ENCODE results near the gene APOC3.

Gene APOC3

DNA sequence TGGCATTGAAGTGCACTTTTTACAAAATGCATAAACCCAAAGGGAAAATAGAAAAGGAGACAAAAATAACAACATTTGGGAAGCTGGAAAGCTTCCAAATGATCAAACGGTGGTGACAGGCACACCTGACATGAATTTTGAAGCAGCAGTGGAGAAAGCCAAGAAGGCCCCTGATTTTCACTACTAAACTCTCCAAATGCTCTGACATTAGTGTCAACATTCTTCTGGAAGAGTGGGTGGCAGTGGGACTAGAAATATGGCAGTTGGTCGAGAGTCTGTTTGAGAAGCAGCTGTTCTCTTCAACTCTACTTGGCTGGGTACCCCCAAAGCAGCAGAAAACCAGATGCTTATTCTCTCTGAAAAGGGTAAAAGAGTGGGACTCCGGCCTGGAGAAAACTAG lies 25.7 kb upstream of the APOC3 start:
- no peak for DNase-seq (ENCODE audit: low read depth)

DNA sequence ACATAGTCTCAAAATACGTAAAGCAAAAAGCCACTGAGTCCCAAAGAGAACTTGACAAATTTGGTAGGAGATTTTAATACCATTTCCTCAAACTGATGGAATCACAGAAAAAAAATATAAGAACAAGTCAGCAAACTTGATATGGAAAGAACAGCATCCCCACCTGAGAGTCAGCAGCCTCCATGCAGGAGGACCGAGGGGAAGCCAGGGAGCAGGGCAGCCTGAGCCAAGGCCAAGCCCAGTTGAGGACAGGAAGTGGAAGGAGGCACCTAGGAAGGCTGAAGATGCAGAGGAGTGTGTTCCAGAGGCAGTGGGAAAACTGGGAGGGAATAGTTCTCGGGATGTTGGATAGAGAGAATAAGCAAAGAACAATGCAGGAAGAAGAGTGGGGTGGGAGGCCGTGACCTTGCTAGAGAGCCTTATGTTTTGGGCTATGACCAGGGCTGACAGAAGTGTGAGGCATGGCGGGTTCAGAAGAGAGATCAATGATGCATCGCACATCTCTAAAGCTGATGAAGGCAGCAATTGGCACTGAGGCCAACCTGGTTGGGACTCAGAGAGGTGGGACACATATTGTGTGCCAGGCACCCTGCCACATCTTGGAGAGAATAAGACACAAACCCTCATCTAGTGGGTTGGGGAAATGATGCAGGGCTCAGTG lies 22.0 kb upstream of the APOC3 start:
- no peak for DNase-seq (ENCODE audit: low read depth)

DNA sequence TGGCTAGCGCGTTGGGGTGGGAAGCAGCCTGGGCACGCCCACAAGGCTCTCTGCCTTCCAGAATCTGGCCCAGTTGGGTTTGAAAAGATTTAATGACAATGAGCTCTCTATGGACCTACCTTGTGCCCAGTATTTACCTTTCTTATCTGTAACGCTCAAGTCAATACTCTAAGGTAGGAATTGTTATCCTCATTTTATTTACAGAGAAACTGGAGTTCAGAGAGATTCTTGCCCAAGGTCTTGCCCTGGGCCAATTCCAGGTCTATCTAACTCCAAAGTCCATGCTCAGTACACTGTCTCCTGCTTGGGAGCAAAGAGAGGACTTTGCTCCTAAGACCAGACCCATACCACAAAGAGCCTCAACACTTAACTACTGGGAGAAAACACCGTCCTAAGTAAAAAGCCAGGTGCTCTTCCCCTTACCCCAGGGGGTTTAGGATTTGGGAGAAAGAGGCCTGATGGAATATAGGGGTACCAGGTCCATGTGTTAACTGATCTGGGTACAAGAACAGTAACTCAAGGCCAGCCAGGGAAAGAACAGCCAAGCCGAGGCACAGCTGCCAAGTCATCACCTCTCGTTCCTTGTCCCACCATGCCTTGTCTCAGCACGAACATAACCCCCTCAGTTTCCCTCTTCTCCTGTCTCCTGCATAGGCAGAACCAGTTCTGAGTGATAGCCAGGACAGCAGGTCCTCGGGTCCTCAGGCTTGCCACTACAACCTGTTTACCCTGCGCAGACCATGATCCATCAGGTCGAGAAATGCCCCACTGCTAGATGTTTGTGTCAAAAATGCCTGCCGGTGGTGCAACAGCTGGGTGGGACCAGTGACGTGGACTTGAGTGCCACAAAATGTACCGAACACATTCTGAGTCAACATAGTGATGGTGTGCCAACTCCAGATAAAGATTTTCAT lies 21.2 kb upstream of the APOC3 start:
- DNase-seq (ENCODE audit: low read depth), result no peak

DNA sequence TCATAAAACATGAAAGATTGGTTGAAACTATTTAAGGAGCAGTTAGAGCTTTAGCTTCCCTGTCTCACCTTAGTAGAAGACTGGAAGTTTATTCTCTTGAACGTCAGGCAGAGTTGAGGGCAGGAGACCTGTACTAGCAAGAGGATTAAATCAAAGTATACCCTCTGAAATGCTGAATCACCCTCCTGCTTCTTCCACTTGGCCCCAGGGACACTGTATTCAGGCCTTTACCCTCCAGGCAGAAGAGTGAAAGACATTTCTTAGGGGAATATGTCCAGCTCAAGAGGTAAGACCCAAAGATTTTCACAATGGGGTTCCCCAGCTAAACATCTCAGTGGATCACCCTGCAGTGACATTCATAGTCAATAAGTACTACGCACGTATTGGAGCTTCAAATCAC lies 18.5 kb upstream of the APOC3 start:
- DNase-seq (ENCODE audit: low read depth), result no peak

DNA sequence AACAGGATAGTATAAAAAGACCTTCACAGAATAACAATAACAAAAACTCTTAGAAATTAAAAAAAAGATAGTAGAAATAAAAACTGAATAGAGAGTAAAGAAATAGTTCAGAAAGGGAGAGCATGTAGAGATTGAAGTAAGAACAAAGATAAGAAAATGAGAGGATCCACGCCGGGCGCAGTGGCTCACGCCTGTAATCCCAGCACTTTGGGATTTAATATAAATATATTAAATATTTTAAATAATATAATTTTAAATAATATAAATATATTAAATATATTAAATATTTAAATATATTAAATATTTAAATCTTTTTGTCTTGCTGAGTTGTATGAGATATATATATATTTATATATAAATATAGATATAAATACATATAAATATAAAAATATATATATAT lies 17.6 kb upstream of the APOC3 start:
- DNase-seq (ENCODE audit: low read depth), result no peak

DNA sequence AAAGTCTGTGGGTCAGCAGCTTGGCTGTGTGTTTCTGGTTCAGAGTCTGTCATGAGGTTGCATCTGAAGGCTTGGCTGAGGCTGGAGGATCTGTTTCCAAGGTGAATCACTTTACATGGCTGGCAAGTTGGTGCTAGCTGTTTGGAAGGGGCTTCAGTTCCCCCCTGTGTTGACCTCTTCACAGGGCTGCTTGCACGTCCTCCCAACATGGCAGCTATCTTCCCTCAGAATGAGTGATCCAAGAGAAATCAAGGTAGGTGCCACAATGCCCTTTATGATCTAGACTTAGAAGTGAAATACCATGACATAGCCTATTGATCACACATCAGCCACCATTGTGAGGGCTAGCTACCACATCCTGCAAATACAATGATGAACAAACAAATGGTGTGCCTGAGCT lies 16.5 kb upstream of the APOC3 start:
- no peak for DNase-seq (ENCODE audit: low read depth)

DNA sequence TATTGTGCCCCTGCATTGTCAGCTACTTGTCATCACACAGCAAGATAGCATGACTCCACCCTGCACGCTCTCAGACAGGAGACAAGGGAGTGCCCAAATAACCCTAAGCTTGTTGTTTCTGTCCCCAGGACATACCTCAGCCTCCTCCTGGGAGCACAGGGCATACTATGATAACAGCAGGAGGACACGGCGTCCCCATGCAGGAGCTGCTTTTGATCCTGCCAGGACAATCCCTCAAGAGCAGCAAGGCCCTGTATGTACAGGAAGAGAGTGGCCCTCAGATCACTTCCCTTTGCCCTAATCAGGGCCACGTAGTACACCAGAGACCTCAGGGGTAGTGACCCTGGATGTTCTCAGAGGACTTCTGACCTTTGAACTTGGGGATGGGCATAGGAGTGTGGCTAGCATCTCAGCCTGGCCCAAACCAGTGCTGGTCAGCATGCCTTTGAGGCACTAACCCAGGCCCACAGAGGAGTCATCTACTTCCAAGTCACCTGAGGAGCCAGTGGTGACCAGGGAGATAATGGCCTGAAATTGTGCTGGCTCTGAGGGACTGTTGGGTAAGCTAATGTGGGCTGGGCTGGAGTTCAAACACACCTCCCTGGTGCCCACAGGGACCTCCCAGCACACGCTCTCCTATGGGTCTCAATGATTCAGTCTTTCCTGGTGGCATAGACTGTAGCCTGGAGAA lies 15.8 kb upstream of the APOC3 start:
- no peak for DNase-seq (ENCODE audit: low read depth)

DNA sequence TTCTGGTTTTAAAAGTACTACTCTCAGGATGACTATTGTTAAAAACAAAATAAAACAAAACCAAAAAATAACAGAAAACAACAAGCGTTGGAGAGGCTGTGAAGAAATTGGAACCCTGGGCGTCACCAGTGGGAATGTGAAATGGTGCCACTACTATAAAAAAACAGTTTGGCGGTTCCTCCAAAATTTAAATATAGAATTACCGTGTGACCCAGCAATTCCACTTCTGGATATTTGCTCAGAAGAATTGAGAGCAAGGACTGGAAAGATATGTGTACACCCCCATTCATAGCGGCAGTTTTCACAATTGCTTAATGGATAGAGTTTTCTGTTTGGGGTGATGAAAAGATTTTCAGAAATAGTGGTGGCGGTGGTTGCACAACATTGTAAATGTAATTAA lies 15.2 kb upstream of the APOC3 start:
- DNase-seq (ENCODE audit: low read depth), result no peak

DNA sequence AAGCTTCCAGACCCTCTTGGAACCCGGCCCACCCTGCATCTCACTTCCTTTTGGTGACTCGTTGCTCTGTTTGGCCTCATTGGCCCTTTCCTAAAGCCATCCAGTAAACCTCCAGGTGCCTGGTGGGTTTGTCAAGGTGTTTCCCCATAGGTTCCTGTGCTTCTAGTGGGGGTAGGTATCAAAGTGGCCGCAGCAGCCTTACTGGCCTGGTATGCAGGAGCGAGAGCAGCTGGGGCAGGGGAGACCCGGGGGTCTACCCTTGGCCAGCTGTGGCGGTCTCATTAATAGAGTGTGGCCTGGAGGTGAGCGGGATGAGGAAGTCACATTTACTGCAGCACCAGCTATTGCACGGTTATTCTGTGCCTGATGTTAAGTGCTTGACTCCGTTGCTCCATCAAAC lies 10.7 kb upstream of the APOC3 start:
- DNase-seq (ENCODE audit: low read depth), result no peak

DNA sequence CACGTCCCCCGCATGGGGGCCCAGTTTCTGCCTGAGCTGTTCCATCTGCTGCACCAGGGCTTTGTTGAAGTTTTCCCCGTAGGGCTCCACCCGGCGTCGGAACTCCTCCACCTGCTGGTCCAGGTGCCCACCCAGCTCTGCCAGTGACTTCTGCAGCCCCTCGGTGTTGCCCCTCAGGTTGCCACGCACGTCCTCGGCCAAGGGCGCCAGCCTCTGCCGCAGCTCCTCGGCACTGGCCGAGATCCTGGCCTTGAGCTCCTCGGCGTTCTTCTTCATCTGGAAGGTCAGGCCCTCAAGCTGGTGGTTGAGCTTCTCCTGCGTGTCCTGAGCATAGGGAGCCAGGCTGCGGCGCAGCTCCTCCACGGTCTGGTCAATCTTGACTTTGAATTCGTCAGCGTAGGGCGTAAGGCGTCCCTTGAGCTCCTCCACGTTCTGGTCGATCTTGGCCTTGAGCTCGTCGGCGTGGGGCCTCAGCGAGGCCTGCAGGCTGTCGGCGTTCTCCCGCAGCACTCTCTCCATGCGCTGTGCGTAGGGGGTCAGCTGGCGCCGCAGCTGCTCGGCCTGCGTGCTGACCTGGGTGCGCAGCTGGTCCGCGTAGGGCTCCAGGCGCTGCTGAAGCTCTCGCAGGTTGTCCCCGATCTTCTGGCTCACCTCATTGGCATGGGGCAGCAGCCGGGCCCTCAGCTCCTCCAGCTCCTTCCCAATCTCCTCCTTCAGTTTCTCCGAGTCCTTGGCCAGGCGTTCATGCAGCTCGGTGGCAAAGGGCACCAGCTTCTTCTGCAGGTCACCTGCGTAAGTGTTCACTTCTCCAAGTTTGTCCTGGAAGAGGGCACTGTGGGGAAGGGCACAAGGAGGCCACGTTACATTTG lies 8.4 kb upstream of the APOC3 start:
- no peak for DNase-seq (ENCODE audit: low read depth)

DNA sequence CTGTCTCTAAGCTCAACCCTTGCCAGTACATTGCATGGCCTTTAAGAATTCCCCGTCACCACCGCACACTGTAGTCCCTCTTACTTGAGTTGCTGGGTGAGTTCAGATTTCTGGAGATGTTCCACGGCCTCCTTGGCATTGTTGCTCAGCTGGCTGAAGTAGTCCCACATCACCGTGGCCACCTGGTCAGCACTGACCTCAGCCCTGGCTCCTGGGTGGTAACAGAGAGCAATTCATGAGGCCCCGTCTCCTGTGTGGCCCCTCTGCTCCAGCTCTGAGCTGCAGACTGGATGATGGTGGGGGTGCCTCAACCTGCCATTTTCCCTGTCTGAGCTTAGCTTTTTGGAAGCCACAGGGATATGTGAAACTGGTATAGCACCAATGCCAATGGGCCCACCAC lies 7.1 kb upstream of the APOC3 start:
- DNase-seq (ENCODE audit: low read depth), result no peak

DNA sequence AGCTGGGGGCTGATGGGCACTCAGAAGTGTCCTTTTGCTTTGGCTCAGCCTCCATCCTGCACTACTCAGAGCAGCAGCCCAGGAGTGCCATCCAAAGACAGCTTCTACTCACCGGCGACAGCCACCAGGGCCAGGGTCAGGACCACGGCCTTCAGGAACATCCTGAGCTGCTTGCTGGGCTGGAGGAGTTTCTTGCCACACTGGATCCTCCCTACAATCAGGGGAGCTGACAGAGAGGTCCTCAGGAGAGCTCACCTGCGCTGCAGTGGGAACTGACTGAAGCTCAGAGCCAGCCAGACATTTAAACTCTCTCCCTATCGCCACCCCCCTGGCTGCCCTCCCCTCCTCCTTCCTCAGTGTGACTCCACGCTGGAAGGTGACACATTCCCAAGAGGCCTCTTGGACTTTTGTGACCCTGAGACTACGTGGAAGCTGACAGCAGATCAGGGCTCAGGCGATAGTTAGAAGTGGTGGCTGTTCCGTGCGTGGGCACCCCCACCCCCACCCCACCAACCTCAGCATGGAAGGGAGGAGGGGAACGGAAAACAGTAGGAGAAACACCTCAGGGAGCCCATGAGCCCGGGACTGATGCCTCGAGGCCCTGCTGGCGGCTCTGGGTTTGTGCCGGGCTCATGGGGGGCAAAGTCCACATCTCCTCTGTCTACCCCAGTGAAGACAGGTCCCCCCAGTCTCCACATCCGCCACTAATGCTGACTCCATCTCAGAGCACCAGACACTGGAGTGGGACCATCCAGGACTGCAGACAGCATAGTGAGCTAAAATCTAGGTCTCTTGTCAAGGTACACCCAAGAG lies 6.5 kb upstream of the APOC3 start, which contains the start of gene APOA4:
Gene APOA4 (minus strand): TSS at position 274 of the 813 bp plus-strand sequence. CDS start 113 bp downstream, at position 161.
- no peak for DNase-seq (ENCODE audit: low read depth)

DNA sequence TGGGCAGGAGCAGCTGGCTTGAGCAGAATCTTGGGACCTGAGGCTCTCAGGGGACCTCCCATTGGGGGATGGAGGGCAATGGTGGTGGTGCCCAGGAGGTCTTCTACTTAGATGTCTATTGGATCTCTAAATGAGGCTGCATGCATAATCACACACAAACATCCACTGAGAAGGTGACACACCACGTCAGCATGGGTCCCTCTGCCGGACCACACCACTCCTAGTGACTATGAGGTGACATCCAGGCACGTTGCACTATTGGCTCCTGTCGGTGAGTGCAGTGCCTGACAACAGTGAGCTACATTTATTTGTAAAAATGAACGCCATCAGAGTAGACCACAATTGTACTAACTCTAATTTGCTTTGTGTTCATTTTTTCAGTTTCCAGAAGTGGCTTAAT lies 4.3 kb upstream of the APOC3 start:
- DNase-seq (ENCODE audit: low read depth), result no peak

DNA sequence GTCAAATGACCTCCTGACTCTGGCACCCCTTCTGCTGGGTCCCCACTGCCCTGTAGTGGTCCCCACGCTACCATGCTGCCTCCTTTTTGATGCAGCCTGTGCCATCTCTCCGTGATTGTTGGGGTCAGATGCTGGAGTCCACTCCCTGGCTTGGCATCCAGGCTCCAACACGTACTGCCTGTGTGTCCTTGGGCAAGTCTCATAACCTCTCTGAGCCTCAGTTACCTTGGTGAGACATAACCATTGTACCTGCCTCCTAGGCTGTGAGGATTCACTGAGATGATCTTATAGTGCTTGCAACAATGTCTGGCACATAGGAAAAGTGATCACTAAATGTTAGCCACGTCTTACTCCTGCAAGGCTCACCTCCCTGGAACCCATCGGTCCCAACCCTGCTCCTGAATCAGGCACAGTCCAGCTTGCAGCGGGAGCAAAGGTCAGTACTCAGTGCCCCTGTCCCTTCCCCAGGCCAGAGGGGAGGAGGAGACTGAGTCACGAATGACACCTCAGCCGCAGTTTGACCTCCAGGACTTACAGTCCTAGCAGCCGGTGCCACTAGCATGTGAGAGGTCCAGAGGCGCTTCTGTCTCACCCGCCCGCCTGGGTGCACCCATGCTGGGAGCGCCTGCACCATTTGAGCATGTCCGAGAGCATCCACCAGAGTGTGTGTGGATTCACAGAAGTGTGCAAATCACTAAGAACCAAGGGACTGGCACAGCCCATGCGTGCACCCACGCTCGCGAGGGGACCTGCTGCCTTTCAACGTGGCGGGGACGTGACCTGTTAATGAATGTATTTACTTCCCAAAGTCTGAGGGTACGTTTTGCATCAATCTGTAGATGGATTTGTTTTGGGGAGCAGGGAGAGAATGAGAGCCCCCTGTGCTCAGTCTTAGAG lies 3.6 kb upstream of the APOC3 start:
- DNase-seq (ENCODE audit: low read depth), result no peak

DNA sequence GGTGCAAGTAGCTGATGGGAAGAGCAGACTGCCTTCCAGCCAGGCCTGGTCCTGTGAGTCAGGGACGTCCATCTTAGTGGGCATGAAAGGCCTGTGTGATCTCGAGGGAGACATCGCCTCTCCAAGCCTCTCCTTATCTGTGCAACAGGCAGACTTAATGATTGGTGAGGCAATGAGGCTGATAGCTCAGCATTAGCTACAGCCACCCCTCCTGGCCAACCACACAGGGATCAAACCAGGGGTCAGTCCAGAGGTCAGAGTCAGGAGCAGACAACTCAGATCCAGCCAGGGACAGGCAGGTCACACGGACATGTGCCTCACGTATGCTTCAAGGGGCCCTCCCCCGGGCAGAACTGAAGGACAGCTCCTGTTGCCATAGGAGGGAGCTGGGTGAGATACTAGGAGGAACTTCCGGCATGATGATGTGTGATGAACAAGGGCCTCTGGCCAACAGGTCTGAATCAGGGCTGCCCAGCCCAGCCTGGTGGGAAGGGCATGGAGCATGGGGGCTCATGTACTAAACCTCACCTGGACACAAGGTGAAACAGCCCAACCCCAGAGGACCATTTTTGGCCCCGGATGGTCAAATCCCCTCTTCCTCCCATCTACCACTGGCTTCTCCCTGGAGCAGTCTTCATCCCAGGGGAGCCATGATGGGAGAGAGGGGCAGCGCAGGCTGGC lies 2.8 kb upstream of the APOC3 start:
- no peak for DNase-seq (ENCODE audit: low read depth)

DNA sequence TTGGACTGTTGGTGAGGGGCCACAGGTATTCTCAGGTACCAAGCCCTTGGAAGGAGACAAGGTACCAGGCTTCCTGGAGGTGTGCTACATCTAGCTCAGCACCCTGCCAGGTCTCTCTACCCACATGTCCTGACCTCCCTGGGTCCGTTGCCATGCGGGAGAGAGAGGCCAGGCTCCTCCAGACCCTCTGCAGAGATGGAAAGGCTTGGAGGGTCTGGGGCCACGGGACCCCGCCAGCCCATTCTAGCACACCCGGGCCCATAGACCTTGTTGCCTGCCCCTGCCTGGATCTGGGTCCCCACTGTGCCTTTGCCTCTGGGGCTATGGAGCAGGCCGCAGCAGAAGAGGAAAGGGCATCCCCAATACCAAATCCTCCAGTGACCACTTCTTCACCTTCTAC lies 2.2 kb upstream of the APOC3 start:
- DNase-seq (ENCODE audit: low read depth), result no peak

DNA sequence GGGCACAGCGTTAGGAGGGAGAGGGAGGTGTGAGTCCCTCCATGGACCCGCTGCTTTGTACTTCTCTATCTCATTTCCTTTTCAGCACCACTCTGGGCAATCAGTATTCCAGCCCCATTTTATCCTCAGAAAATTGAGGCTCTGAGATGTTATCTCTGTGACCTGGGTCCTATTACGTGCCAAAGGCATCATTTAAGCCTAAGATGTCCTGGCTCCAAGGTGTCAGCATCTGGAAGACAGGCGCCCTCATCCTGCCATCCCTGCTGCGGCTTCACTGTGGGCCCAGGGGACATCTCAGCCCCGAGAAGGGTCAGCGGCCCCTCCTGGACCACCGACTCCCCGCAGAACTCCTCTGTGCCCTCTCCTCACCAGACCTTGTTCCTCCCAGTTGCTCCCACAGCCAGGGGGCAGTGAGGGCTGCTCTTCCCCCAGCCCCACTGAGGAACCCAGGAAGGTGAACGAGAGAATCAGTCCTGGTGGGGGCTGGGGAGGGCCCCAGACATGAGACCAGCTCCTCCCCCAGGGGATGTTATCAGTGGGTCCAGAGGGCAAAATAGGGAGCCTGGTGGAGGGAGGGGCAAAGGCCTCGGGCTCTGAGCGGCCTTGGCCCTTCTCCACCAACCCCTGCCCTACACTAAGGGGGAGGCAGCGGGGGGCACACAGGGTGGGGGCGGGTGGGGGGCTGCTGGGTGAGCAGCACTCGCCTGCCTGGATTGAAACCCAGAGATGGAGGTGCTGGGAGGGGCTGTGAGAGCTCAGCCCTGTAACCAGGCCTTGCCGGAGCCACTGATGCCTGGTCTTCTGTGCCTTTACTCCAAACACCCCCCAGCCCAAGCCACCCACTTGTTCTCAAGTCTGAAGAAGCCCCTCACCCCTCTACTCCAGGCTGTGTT lies 829 bp upstream of the APOC3 start:
- no peak for DNase-seq (ENCODE audit: low read depth)

DNA sequence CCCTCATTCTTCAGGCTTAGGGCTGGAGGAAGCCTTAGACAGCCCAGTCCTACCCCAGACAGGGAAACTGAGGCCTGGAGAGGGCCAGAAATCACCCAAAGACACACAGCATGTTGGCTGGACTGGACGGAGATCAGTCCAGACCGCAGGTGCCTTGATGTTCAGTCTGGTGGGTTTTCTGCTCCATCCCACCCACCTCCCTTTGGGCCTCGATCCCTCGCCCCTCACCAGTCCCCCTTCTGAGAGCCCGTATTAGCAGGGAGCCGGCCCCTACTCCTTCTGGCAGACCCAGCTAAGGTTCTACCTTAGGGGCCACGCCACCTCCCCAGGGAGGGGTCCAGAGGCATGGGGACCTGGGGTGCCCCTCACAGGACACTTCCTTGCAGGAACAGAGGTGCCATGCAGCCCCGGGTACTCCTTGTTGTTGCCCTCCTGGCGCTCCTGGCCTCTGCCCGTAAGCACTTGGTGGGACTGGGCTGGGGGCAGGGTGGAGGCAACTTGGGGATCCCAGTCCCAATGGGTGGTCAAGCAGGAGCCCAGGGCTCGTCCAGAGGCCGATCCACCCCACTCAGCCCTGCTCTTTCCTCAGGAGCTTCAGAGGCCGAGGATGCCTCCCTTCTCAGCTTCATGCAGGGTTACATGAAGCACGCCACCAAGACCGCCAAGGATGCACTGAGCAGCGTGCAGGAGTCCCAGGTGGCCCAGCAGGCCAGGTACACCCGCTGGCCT lies 641 bp downstream of the APOC3 start:
- no peak for DNase-seq (ENCODE audit: low read depth)
